B cell (primary cell): ENCODE measurements around the gene DTL.

Experiments
- CTCF ChIP-seq: fragments of 200-600 bp; IDR thresholded peaks from one replicate; pipeline ENCODE4 v1.8.0; 2022; ENCODE audit warnings: antibody characterized with exemption, mild to moderate bottlenecking
- EZH2 ChIP-seq: IDR thresholded peaks from 2 replicates; pipeline ENCODE4 v1.6.1; 2012; ENCODE audit warnings: borderline replicate concordance, low read depth, mild to moderate bottlenecking, moderate library complexity, low read length; ENCODE audit not compliant: insufficient read depth, poor library complexity, severe bottlenecking

- TF ChIP-seq CTCF (no peak), EZH2 (no peak)
These were observed 61.8 kb downstream of the DTL start for GRCh38 chr1:212097360-212097759.
